Stimulated activated CD8-positive, alpha-beta memory T cell treated with anti-CD3 and anti-CD28 coated beads, Interleukin-2, amount 100 ng/mL, for 1 hour (primary cell): Measurements from ENCODE around the gene PCDHGA11.
"Not testable (repeated sequence)": the region's sequence is repeated elsewhere in the genome, so short reads cannot be mapped to it uniquely, and the experiment has no call there.

ENCODE experiments used
- DNase-seq, 2 donors: peaks; one replicate each; pipeline ENCODE4 v3.0.0-alpha.2; 2020; ENCODE audit warnings: low read depth in 2 of 2

Gene PCDHGA11

GRCh38 chr5:141398608-141399007, 22.2 kb upstream of the PCDHGA11 start:
- DNase-seq = no peak

GRCh38 chr5:141399555-141400258, 21.1 kb upstream of the PCDHGA11 start:
- no peak for DNase-seq

GRCh38 chr5:141402553-141403243, 18.2 kb upstream of the PCDHGA11 start, which contains the start of gene PCDHGA9:
TSS of gene PCDHGA9 (plus strand) at chr5:141402778. CDS start at chr5:141402953, 175 bp downstream.
- no peak for DNase-seq

DNA sequence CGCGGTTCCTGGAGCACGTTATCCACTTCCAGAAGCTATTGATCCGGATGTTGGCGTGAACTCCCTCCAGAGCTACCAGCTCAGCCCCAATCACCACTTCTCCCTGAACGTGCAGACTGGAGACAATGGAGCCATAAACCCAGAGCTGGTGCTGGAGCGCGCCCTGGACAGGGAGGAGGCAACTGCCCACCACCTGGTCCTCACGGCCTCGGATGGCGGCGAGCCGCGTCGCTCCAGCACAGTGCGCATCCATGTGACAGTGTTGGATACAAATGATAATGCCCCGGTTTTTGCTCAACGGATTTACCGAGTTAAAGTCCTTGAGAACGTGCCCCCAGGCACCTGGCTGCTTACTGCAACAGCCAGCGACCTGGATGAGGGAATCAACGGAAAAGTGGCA, 17.5 kb upstream of the PCDHGA11 start:
- no peak for DNase-seq

GRCh38 chr5:141407790-141408505, 12.9 kb upstream of the PCDHGA11 start, which contains the start of gene PCDHGB6:
TSS of gene PCDHGB6 (plus strand) at chr5:141408021. CDS start at chr5:141408203, 182 bp downstream.
- not testable (repeated sequence) for DNase-seq

DNA sequence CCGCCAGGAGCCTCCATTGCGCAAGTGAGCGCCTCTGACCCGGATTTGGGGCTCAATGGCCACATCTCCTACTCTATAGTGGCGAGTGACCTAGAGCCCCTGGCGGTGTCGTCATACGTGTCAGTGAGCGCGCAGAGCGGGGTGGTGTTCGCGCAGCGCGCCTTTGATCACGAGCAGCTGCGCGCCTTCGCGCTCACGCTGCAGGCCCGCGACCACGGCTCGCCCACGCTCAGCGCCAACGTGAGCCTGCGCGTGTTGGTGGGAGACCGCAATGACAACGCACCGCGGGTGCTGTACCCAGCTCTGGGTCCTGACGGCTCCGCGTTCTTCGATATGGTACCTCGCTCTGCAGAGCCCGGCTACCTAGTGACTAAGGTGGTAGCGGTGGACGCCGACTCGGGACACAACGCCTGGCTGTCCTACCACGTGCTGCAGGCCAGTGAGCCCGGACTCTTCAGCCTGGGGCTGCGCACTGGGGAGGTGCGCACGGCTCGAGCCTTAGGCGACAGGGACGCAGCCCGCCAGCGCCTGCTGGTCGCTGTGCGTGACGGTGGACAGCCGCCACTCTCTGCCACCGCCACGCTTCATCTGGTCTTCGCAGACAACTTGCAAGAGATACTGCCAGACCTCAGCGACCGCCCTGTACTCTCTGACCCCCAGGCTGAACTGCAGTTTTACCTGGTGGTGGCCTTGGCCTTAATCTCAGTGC, 11.1 kb upstream of the PCDHGA11 start:
- no peak for DNase-seq

DNA sequence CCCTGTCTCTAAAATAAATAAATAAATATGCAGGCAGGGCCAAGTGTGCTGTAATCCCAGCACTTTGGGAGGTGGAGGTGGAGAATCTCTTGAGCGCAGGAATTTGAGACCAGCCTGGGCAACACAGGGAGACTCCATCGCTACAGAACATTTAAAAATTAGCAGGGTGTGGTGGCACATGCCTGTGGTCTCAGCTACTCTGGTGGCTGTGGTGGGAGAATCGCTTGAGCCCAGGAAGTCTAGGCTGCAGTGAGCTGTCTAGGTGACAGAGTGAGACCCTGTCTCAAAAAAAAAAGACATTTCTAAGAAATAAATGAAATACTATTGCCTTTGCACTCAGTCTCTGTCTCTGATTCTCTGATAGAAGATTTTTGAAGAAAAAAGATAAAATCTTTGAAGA, 9.3 kb upstream of the PCDHGA11 start:
- no peak for DNase-seq

DNA sequence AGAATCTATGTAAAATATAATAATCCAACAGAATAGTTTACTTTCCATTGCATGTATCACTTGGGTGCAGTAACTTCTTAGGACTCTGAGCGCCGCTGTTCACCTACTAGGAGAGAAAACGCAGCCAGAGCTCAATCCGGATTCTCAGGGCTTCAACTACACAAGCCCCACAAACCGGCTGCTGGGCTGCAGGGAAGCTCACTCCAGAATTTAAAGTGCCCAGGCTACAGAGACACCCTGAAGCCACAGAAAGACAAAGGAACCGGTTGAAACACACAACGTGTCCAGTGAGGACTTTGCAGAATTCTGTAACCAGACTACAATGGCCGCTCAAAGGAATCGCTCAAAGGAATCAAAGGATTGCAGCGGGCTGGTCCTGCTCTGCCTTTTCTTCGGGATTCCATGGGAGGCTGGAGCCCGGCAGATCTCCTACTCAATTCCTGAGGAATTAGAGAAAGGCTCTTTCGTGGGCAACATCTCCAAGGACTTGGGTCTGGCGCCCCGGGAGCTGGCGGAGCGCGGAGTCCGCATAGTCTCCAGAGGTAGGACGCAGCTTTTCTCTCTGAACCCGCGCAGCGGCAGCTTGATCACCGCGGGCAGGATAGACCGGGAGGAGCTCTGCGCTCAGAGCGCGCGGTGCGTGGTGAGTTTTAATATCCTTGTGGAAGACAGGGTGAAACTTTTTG, 7.9 kb upstream of the PCDHGA11 start, which contains the start of gene PCDHGA10:
Gene PCDHGA10 (plus strand): TSS at position 134 of the 686 bp plus-strand sequence. CDS start 189 bp downstream, at position 323.
- peak in 1 of 2 donors; percentile 22 for DNase-seq

GRCh38 chr5:141413540-141414069, 7.2 kb upstream of the PCDHGA11 start:
- no peak for DNase-seq

- not testable (repeated sequence) for DNase-seq
These were observed 6.1 kb upstream of the PCDHGA11 start for GRCh38 chr5:141414548-141415274.

- DNase-seq = not testable (repeated sequence)
These were observed 5.6 kb upstream of the PCDHGA11 start for GRCh38 chr5:141415275-141415618.

DNA sequence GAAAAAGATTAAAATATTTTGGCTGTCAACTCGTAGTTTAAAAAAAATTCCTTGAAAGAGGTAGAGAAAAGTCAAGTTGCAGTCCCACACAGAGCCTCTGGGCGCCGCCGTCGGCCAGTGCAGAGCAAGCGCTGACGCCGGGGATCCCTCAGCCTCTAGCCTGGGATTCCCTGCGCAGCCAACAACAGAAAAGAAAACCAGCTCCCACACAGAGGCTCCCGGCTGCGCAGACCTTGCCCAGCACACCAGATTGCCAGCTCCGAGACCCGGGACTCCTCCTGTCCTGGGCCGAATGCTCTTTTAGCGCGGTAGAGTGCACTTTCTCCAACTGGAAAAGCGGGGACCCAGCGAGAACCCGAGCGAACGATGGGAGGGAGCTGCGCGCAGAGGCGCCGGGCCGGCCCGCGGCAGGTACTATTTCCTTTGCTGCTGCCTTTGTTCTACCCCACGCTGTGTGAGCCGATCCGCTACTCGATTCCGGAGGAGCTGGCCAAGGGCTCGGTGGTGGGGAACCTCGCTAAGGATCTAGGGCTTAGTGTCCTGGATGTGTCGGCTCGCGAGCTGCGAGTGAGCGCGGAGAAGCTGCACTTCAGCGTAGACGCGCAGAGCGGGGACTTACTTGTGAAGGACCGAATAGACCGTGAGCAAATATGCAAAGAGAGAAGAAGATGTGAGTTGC, 3.2 kb upstream of the PCDHGA11 start, which contains the start of gene PCDHGB7:
Gene PCDHGB7 (plus strand): TSS at position 184 of the 679 bp plus-strand sequence. CDS start 183 bp downstream, at position 367.
- DNase-seq = not testable (repeated sequence)

DNA sequence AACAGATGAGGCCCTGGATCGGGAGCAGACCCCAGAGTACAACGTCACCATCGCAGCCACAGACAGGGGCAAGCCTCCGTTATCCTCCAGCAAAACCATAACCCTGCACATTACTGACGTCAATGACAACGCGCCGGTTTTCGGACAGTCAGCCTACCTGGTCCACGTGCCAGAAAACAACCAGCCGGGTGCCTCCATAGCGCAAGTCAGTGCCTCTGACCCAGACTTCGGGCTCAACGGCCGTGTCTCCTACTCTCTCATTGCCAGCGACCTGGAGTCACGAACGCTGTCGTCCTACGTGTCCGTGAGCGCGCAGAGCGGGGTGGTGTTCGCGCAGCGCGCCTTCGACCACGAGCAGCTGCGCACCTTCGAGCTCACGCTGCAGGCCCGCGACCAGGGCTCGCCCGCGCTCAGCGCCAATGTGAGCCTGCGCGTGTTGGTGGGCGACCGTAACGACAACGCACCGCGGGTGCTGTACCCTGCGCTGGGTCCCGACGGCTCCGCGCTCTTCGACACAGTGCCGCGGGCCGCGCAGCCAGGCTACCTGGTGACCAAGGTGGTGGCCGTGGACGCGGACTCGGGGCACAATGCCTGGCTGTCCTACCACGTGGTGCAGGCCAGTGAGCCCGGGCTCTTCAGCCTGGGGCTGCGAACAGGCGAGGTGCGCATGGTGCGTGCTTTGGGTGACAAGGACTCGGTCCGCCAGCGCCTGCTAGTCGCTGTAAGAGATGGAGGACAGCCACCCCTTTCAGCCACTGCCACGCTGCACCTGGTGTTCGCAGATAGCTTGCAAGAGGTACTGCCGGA, 1.6 kb upstream of the PCDHGA11 start:
- no peak for DNase-seq

DNA sequence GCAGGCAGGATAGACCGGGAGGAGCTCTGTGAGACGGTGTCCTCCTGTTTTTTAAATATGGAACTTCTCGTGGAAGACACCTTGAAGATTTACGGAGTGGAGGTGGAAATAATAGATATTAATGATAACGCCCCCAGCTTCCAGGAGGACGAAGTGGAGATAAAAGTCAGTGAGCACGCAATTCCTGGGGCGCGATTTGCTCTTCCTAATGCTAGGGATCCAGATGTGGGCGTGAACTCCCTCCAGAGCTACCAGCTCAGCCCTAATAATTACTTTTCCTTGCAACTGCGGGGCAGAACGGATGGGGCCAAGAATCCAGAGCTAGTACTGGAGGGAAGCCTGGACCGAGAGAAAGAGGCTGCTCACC, 621 bp downstream of the PCDHGA11 start:
- no peak for DNase-seq

- no peak for DNase-seq
These were observed 2.0 kb downstream of the PCDHGA11 start for GRCh38 chr5:141422742-141423291.

DNA sequence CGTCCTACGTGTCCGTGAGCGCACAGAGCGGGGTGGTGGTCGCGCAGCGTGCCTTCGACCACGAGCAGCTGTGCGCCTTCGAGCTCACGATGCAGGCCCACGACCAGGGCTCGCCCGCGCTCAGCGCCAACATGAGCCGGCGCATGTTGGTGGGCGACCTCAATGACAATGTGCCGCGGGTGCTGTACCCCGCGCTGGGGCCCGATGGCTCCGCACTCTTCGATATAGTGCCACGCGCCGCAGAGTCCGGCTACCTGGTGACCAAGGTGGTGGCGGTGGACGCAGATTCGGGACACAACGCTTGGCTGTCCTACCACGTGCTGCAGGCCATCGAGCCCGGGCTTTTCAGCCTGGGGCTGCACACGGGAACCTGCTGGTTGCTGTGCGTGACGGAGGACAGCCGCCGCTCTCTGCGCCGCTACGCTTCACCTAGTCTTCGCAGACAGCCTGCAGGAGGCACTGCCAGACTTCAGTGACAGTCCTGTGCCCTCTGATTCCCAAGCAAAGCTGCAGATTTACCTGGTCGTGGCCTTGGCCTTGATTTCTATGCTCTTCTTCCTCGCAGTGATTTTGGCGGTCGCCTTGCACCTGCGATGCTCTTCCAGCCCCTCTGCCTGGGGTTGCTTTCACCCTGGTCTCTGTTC, 7.1 kb downstream of the PCDHGA11 start:
- no peak for DNase-seq

DNA sequence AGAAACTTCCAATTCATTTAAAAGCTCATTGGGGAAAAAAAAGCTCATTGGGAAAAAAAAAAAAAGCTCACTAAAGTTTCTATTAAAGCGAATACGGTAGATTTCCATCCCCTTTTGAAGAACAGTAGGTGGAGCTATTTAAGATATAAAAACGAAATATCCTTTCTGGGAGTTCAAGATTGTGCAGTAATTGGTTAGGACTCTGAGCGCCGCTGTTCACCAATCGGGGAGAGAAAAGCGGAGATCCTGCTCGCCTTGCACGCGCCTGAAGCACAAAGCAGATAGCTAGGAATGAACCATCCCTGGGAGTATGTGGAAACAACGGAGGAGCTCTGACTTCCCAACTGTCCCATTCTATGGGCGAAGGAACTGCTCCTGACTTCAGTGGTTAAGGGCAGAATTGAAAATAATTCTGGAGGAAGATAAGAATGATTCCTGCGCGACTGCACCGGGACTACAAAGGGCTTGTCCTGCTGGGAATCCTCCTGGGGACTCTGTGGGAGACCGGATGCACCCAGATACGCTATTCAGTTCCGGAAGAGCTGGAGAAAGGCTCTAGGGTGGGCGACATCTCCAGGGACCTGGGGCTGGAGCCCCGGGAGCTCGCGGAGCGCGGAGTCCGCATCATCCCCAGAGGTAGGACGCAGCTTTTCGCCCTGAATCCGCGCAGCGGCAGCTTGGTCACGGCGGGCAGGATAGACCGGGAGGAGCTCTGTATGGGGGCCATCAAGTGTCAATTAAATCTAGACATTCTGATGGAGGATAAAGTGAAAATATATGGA, 9.7 kb downstream of the PCDHGA11 start, which contains the start of gene PCDHGA12:
Gene PCDHGA12 (plus strand): TSS at position 176 of the 782 bp plus-strand sequence. CDS start 253 bp downstream, at position 429.
- no peak for DNase-seq
